Ovary (tissue), 9 donors: ENCODE data around the gene TAOK3. TPM values are rescaled to one million over a fixed set of nuclear protein-coding genes. Genes with fewer than 3 reads are reported as not detected.

Experiments used
- DNase-seq, 5 donors: peaks; one replicate each; pipeline ENCODE4 v3.0.0-alpha.2; 2019 to 2020
- H3K27ac ChIP-seq, 2 donors: fragments of 200-600 bp; one replicate each; pipeline versions ENCODE4 v1.5.1 to v1.8.0; 2019 to 2022
- H3K27me3 ChIP-seq: fragments of 200-600 bp; one replicate; pipeline ENCODE4 v1.8.0; 2022
- H3K36me3 ChIP-seq: fragments of 200-600 bp; sonication (generic); one replicate; pipeline ENCODE4 v1.5.1; 2019
- H3K4me1 ChIP-seq: one replicate; pipeline ENCODE4 v1.8.1; 2013; ENCODE audit warnings: mild to moderate bottlenecking, moderate library complexity; ENCODE audit not compliant: insufficient read depth
- H3K4me3 ChIP-seq: fragments of 200-600 bp; sonication (generic); one replicate; pipeline ENCODE4 v1.5.1; 2017
- H3K9me3 ChIP-seq, 2 donors: fragments of 200-600 bp in 1 of 2; sonication (generic) in 1 of 2; one replicate each; pipeline versions ENCODE4 v1.5.1 to v1.8.1; 2013 to 2019; ENCODE audit warnings: mild to moderate bottlenecking in 1 of 2, moderate library complexity in 1 of 2
- EP300 ChIP-seq: sonication (generic); formaldehyde crosslinking; IDR thresholded peaks from one replicate; pipeline ENCODE4 v1.6.1; 2017; ENCODE audit warnings: antibody characterized with exemption
- POLR2A ChIP-seq: fragments of 450-650 bp; IDR thresholded peaks from one replicate; pipeline ENCODE4 v1.6.1; 2017; ENCODE audit warnings: antibody characterized with exemption, mild to moderate bottlenecking, moderate library complexity
- WGBS, 3 donors: extraction: QIAGEN DNeasy Blood & Tissue Kit in 1 of 3; methylation state at CpG; one replicate each; pipeline versions ENCODE4 v1.1.5 to v1.1.7; 2013 to 2017; 5-methylcytosine and 5-hydroxymethylcytosine counted together
- intact Hi-C, 4 donors: fragments of 100-400 bp; cut with DNase I; formaldehyde crosslinking; loops; one replicate each; pipeline versions ENCODE4 v1.11.0 to v1.15.1; 2022 to 2023
- polyA plus RNA-seq, 2 donors: library from polyadenylated mRNA; stranded (reverse); fragments of 200-250 nt in 1 of 2; fragments of 350-450 nt in 1 of 2; fragmentation: Illumina TruSeq in 1 of 2; extraction: RNeasy Lipid Tissue Mini Kit (QIAGEN cat#74804) in 1 of 2; gene quantifications; one replicate each; pipeline ENCODE4 v1.2.3, GENCODE V29; 2013 to 2014
- total RNA-seq, 7 donors: library from RNA; depleted of rRNA in 2 of 7; stranded (reverse); fragments of >200 nt in 2 of 7; fragmentation: NEBNext Ultra II Directional in 3 of 7; extraction: Animal tissue kit (Norgen Biotek cat#: 25700) in 3 of 7; gene quantifications; one replicate each; pipeline versions ENCODE4 v1.1.0 to v1.2.4, GENCODE V29; 2016 to 2023
- TF ChIP-seq, protein P1 (sequence below), 3 donors: fragments of 450-650 bp in 2 of 3; fragments of 200-600 bp in 1 of 3; IDR thresholded peaks; one replicate each; pipeline versions ENCODE4 v1.5.1 to v1.8.0; 2016 to 2022; ENCODE audit warnings: antibody characterized with exemption in 3 of 3, mild to moderate bottlenecking in 1 of 3
- donor health status: DM: no; HTN: no; CAD: no; lungs with moderate emphysema.
- donor health status: DM: no; HTN: no; CAD: no.
- donor health status: Bipolar disorder and iron deficiency.
- donor health status: DM: yes; HTN: yes; CAD: no.
- donor health status: DM: no; HTN: no; CAD: no.
- donor health status: DM: yes; HTN: yes; CAD: no.

TAOK3 gene
- total and polyA plus RNA-seq, 9 donors: 12.6 to 31.0 (median 23.0) TPM

DNA sequence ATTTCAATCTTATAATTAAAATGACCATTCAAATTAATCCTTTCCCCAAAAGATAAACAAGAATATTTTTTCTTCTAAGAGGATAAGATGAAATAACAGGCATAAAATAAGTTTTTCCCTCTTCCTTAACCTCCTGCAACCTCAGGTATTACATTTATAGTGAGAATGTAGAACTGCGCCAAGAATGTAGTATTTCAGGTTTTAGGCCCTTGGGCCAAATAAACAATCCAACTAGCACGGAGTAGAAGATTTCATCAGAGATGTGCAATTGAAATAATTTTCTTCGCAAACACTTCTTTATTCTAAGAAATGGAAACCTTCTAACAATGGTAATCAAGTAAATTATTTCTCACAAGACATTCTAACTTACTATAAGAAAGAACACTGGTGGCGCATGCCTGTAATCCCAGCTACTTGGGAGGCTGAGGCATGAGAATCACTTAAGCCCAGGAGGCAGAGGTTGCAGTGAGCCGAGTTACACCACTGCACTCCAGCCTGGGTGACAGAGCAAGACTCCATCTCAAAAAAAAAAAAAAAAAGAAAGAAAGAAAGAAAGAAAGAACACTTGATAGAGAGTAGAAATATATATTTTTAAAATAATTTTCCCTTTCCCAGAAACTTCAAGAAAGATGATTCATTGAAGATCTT is 100.8 kb downstream of the TAOK3 start:
- TF ChIP-seq POLR2A: no peak
- no peak for TF ChIP-seq EP300
- TF ChIP-seq, protein P1, sequence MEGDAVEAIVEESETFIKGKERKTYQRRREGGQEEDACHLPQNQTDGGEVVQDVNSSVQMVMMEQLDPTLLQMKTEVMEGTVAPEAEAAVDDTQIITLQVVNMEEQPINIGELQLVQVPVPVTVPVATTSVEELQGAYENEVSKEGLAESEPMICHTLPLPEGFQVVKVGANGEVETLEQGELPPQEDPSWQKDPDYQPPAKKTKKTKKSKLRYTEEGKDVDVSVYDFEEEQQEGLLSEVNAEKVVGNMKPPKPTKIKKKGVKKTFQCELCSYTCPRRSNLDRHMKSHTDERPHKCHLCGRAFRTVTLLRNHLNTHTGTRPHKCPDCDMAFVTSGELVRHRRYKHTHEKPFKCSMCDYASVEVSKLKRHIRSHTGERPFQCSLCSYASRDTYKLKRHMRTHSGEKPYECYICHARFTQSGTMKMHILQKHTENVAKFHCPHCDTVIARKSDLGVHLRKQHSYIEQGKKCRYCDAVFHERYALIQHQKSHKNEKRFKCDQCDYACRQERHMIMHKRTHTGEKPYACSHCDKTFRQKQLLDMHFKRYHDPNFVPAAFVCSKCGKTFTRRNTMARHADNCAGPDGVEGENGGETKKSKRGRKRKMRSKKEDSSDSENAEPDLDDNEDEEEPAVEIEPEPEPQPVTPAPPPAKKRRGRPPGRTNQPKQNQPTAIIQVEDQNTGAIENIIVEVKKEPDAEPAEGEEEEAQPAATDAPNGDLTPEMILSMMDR (IDR thresholded peaks at IDR 0.05): no peak
- Histone ChIP-seq H3K27ac (no peak overlapping the region), H3K4me3 (no peak overlapping the region), H3K36me3 (no peaks in the 10 kb centered on the region), H3K9me3 (no peaks in the 10 kb centered on the region), H3K27me3 (no peaks in the 10 kb centered on the region), H3K4me1 (no peaks in the 10 kb centered on the region)
- no peak for DNase-seq
- 65 to 77% (median 74%) methylated on average over 5 of the region's 5 CpGs for WGBS, 3 donors
- intact Hi-C loops: no loop called here

DNA sequence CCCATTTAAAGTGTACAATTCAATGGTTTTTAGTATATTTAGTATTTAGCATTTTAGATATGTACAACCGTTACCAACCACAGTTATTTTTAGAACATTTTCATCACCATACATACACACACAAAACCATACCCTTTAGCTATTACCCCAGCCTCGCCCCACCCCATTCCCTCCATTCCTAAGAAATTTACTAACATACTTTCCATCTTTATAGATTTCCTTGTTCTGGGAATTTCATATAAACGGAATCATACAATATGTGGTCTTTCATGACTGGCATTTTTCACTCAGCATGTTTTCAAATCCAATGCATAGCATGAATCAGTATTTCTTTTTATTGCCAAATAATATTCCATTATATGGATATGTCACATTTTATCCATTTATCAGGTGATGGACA is 101.5 kb downstream of the TAOK3 start:
- DNase-seq: no peak
- no peaks in the 10 kb centered on the region for H3K27me3 ChIP-seq
- TF ChIP-seq, protein P1 (IDR thresholded peaks at IDR 0.05): no peak
- no peak for TF ChIP-seq EP300
- TF ChIP-seq POLR2A: no peak
- no peak overlapping the region for H3K27ac ChIP-seq
- H3K36me3 ChIP-seq: no peaks in the 10 kb centered on the region
- no peaks in the 10 kb centered on the region for H3K9me3 ChIP-seq
- 94 to 97% (median 96%) methylated on average over 3 of the region's 3 CpGs for WGBS, 3 donors
- no peak overlapping the region for H3K4me3 ChIP-seq
- intact Hi-C loops: no loop called here
- no peaks in the 10 kb centered on the region for H3K4me1 ChIP-seq

DNA sequence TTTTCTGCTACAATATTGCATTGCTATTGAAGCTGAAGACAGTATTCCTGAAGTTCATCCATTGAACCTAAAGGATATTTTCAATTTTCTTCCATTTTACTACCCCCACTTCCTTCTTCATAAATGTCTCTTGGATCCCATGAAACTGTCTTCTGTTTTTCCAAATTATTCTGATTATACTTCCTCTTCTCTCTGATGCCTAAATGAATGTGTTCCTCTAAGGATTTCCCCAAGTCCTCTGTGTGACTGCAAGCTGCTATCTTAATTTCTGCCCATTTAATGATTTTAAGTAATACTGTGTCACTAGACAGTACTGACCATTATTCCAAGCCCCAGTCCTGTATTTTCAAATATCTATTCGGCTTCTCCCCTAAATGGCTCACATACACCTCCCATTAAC is 102.9 kb downstream of the TAOK3 start:
- Histone ChIP-seq H3K27me3 (no peaks in the 10 kb centered on the region), H3K4me1 (no peaks in the 10 kb centered on the region), H3K4me3 (no peak overlapping the region), H3K36me3 (no peaks in the 10 kb centered on the region), H3K9me3 (no peaks in the 10 kb centered on the region), H3K27ac (no peak overlapping the region)
- no peak for TF ChIP-seq EP300
- TF ChIP-seq, protein P1 (IDR thresholded peaks at IDR 0.05): no peak
- TF ChIP-seq POLR2A: no peak
- no peak for DNase-seq
- intact Hi-C loops: no loop called here
- 91 to 98% (median 95%) methylated on average over 1 of the region's 1 CpG for WGBS, 3 donors

DNA sequence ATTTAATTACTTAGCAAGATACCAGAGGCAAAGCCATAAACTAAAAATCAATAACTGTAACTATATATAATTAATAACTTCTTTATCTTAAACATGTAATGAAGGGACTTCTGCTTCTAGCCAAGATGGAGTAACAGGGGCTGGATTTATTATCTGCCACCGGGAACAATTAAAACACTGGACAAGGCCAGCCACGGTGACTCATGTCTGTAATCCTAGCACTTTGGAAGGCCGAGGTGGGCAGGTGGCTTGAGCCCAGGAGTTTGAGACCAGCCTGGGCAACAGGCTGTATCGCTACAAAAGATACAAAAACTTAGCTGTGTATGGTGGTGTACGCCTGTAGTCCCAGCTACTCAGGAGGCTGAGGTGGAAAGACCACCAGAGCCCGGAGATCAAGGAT is 113.6 kb downstream of the TAOK3 start:
- no peak for DNase-seq
- WGBS, 3 donors: 83 to 88% (median 87%) methylated on average over 6 of the region's 6 CpGs
- intact Hi-C loops: no loop called here

More for the DNA sequence above, 113.6 kb downstream of the TAOK3 start:
- no peaks in the 10 kb centered on the region for H3K4me1 ChIP-seq
- no peak overlapping the region for H3K4me3 ChIP-seq
- H3K27ac ChIP-seq: no peak overlapping the region
- no peaks in the 10 kb centered on the region for H3K27me3 ChIP-seq
- H3K9me3 ChIP-seq: no peaks in the 10 kb centered on the region
- no peaks in the 10 kb centered on the region for H3K36me3 ChIP-seq
- no peak for TF ChIP-seq EP300
- TF ChIP-seq, protein P1 (IDR thresholded peaks at IDR 0.05): no peak
